ENCODE data around the gene FGF12.

Gene FGF12

GRCh38 chr3:192449036-192449435 lies 278.3 kb downstream of the FGF12 start:
- H3K27ac ChIP-seq (ENCODE audit: low read depth, low read length): no peak overlapping the region
- H3K4me3 ChIP-seq (ENCODE audit: low read depth, low read length): no peak overlapping the region
- no peak overlapping the region for H2AFZ ChIP-seq (ENCODE audit: low read length, unreplicated experiment)
- H3K36me3 ChIP-seq (ENCODE audit: insufficient read depth, low read length): no peaks in the 10 kb centered on the region
- peaks cover 51% of the 10 kb centered on the region for H3K27me3 ChIP-seq (ENCODE audit: insufficient read depth, low read length)
- H3K4me1 ChIP-seq (ENCODE audit: control insufficient read depth, insufficient read depth, low read length, unreplicated experiment): no peaks in the 10 kb centered on the region
- H3K79me2 ChIP-seq (ENCODE audit: control insufficient read depth, insufficient read depth, low read length, unreplicated experiment): no peaks in the 10 kb centered on the region

GRCh38 chr3:192445770-192446644 lies 281.3 kb downstream of the FGF12 start:
- Histone ChIP-seq H3K27ac (ENCODE audit: low read depth, low read length) (no peak overlapping the region), H3K4me3 (ENCODE audit: low read depth, low read length) (no peak overlapping the region), H3K36me3 (ENCODE audit: insufficient read depth, low read length) (no peaks in the 10 kb centered on the region), H3K27me3 (ENCODE audit: insufficient read depth, low read length) (peaks cover 52% of the 10 kb centered on the region), H2AFZ (ENCODE audit: low read length, unreplicated experiment) (no peak overlapping the region), H3K79me2 (ENCODE audit: control insufficient read depth, insufficient read depth, low read length, unreplicated experiment) (no peaks in the 10 kb centered on the region), H3K4me1 (ENCODE audit: control insufficient read depth, insufficient read depth, low read length, unreplicated experiment) (no peaks in the 10 kb centered on the region)

- H2AFZ ChIP-seq (ENCODE audit: low read length, unreplicated experiment): no peak overlapping the region
- no peaks in the 10 kb centered on the region for H3K79me2 ChIP-seq (ENCODE audit: control insufficient read depth, insufficient read depth, low read length, unreplicated experiment)
- H3K27ac ChIP-seq (ENCODE audit: low read depth, low read length): no peak overlapping the region
- no peak overlapping the region for H3K4me3 ChIP-seq (ENCODE audit: low read depth, low read length)
- peaks cover 49% of the 10 kb centered on the region for H3K27me3 ChIP-seq (ENCODE audit: insufficient read depth, low read length)
- no peaks in the 10 kb centered on the region for H3K36me3 ChIP-seq (ENCODE audit: insufficient read depth, low read length)
- no peaks in the 10 kb centered on the region for H3K4me1 ChIP-seq (ENCODE audit: control insufficient read depth, insufficient read depth, low read length, unreplicated experiment)
Measured at GRCh38 chr3:192444791-192445106, 282.6 kb downstream of the FGF12 start.

DNA sequence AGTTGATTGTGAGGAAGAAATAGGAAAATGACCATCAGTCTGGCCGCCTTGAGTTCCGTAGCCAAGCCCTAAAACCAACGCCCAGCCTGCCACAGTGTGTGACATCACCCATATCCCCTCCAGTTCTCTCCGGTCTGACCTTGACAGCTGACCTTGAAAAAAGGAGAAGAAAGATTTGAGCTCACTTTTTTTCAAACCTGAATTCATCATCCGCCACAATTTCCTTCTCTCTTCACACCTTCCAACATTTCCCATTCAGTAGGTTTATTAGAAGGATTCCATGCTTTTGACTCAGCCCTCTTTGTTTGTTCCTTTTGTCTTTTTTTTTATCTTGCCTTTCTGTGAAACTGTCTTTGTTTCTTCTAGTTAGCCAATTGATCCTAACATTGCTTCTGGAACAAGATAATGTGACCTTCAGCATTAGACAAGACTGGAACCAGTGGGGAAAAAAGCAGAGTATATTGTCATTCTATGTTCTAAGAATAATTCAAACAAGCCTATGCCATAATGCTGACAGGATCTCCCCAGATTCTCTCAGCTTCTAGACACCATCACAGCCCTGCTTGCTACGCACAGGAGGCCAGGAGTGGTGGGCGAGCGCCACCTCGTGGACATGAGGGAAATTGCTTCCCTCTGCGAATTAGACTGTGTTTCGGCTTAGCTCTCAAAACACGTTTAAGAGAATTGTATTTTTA lies 283.1 kb downstream of the FGF12 start:
- Histone ChIP-seq H3K27me3 (ENCODE audit: insufficient read depth, low read length) (peaks cover 47% of the 10 kb centered on the region), H2AFZ (ENCODE audit: low read length, unreplicated experiment) (no peak overlapping the region), H3K79me2 (ENCODE audit: control insufficient read depth, insufficient read depth, low read length, unreplicated experiment) (no peaks in the 10 kb centered on the region), H3K36me3 (ENCODE audit: insufficient read depth, low read length) (no peaks in the 10 kb centered on the region), H3K4me1 (ENCODE audit: control insufficient read depth, insufficient read depth, low read length, unreplicated experiment) (no peaks in the 10 kb centered on the region), H3K27ac (ENCODE audit: low read depth, low read length) (no peak overlapping the region), H3K4me3 (ENCODE audit: low read depth, low read length) (no peak overlapping the region)

DNA sequence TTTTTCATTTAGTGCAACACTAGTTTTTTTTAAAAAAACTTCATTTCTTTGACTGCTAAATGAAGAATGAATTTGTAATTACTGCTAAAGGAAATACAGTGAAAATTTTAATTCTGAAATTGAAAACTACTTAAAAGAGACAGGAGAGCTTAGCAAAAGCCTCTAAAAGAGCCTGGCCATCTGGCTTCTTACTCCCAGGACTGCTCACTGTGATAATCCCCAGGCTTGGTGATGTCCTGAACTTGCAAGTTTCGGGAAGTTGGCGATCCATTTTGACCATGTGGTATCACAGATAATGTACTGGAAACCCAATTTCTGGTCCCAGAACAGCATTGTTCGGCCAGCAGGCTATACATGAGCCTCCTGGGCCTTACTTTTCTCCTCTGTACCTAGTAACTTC lies 292.1 kb downstream of the FGF12 start:
- Histone ChIP-seq H3K79me2 (ENCODE audit: control insufficient read depth, insufficient read depth, low read length, unreplicated experiment) (no peaks in the 10 kb centered on the region), H3K36me3 (ENCODE audit: insufficient read depth, low read length) (no peaks in the 10 kb centered on the region), H3K4me3 (ENCODE audit: low read depth, low read length) (no peak overlapping the region), H2AFZ (ENCODE audit: low read length, unreplicated experiment) (no peak overlapping the region), H3K4me1 (ENCODE audit: control insufficient read depth, insufficient read depth, low read length, unreplicated experiment) (no peaks in the 10 kb centered on the region), H3K27ac (ENCODE audit: low read depth, low read length) (no peak overlapping the region), H3K27me3 (ENCODE audit: insufficient read depth, low read length) (peaks cover 22% of the 10 kb centered on the region; the same call in 1 of the 2 replicates)

DNA sequence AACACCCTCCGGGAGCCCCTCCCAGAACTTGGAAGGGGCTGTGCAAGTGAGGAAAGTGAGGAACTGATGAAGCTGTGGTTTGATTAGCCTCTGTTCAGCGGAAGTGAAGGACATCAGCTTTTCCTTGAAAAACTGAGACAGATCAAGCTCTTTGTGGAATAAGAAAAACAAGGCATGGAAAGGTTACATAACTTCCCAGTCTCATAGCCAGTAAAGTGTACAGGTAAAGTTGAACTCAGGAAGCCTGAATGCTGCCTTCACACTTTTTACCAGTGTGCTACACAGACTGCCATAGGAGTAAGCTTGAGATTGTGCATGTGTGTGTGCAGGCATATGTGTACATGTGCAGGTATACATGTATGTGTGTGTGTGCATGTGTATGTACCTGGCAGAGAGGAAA lies 293.2 kb downstream of the FGF12 start:
- H3K27me3 ChIP-seq (ENCODE audit: insufficient read depth, low read length): peaks cover 22% of the 10 kb centered on the region; the same call in 1 of the 2 replicates
- no peaks in the 10 kb centered on the region for H3K4me1 ChIP-seq (ENCODE audit: control insufficient read depth, insufficient read depth, low read length, unreplicated experiment)
- no peak overlapping the region for H2AFZ ChIP-seq (ENCODE audit: low read length, unreplicated experiment)
- H3K79me2 ChIP-seq (ENCODE audit: control insufficient read depth, insufficient read depth, low read length, unreplicated experiment): no peaks in the 10 kb centered on the region
- H3K27ac ChIP-seq (ENCODE audit: low read depth, low read length): no peak overlapping the region
- H3K36me3 ChIP-seq (ENCODE audit: insufficient read depth, low read length): no peaks in the 10 kb centered on the region
- no peak overlapping the region for H3K4me3 ChIP-seq (ENCODE audit: low read depth, low read length)

DNA sequence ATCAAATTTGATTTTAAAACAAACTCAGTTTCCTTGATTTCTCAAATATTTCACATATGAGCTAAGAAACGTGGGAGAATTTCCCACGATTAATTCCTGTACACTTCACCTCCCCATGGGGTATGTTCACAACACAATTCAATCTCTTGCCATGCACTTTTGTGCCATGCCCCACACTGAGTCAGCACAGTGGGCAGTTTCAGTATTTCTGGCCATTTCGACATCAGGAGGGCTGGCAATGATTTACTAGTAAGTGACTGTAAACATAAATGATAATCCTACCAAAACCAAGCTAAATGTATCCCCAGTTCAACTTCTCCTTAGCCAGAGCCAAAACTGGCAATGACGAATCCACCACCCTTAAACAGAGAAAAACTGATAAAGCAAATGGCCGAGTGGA lies 293.6 kb downstream of the FGF12 start:
- H3K36me3 ChIP-seq (ENCODE audit: insufficient read depth, low read length): no peaks in the 10 kb centered on the region
- H3K4me1 ChIP-seq (ENCODE audit: control insufficient read depth, insufficient read depth, low read length, unreplicated experiment): no peaks in the 10 kb centered on the region
- H3K79me2 ChIP-seq (ENCODE audit: control insufficient read depth, insufficient read depth, low read length, unreplicated experiment): no peaks in the 10 kb centered on the region
- peaks cover 21% of the 10 kb centered on the region; the same call in 1 of the 2 replicates for H3K27me3 ChIP-seq (ENCODE audit: insufficient read depth, low read length)
- no peak overlapping the region for H3K27ac ChIP-seq (ENCODE audit: low read depth, low read length)
- H2AFZ ChIP-seq (ENCODE audit: low read length, unreplicated experiment): no peak overlapping the region
- no peak overlapping the region for H3K4me3 ChIP-seq (ENCODE audit: low read depth, low read length)

DNA sequence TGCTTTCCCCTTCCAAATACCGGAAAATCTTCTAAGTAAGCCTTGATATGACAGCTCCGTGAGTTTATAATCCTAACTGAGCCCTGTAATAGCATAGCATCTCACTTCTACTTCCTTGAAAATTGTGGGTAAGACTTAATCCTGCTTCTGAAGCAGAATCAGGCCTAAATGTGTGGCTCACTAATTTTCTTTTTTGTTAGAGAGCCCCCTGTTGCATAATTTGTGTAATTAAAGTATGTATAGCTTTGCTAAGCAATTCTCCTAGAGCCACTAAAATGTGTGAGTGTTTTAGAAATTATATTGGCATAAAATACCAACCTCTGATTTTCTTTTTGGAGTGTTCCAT lies 304.4 kb downstream of the FGF12 start:
- no peaks in the 10 kb centered on the region for H3K79me2 ChIP-seq (ENCODE audit: control insufficient read depth, insufficient read depth, low read length, unreplicated experiment)
- peaks cover 3% of the 10 kb centered on the region for H3K4me1 ChIP-seq (ENCODE audit: control insufficient read depth, insufficient read depth, low read length, unreplicated experiment)
- no peaks in the 10 kb centered on the region for H3K36me3 ChIP-seq (ENCODE audit: insufficient read depth, low read length)
- H3K27ac ChIP-seq (ENCODE audit: low read depth, low read length): no peak overlapping the region
- H3K4me3 ChIP-seq (ENCODE audit: low read depth, low read length): no peak overlapping the region
- no peak overlapping the region for H2AFZ ChIP-seq (ENCODE audit: low read length, unreplicated experiment)
- no peaks in the 10 kb centered on the region for H3K27me3 ChIP-seq (ENCODE audit: insufficient read depth, low read length)

- Histone ChIP-seq H3K4me1 (ENCODE audit: control insufficient read depth, insufficient read depth, low read length, unreplicated experiment) (peaks cover 3% of the 10 kb centered on the region), H3K4me3 (ENCODE audit: low read depth, low read length) (no peak overlapping the region), H3K79me2 (ENCODE audit: control insufficient read depth, insufficient read depth, low read length, unreplicated experiment) (no peaks in the 10 kb centered on the region), H3K36me3 (ENCODE audit: insufficient read depth, low read length) (no peaks in the 10 kb centered on the region), H3K27ac (ENCODE audit: low read depth, low read length) (no peak overlapping the region), H3K27me3 (ENCODE audit: insufficient read depth, low read length) (no peaks in the 10 kb centered on the region), H2AFZ (ENCODE audit: low read length, unreplicated experiment) (no peak overlapping the region)
Measured at GRCh38 chr3:192422321-192422996, 304.9 kb downstream of the FGF12 start.

GRCh38 chr3:192419312-192419711 lies 308.0 kb downstream of the FGF12 start:
- no peak overlapping the region for H3K27ac ChIP-seq (ENCODE audit: low read depth, low read length)
- peaks cover 3% of the 10 kb centered on the region for H3K4me1 ChIP-seq (ENCODE audit: control insufficient read depth, insufficient read depth, low read length, unreplicated experiment)
- H2AFZ ChIP-seq (ENCODE audit: low read length, unreplicated experiment): no peak overlapping the region
- no peaks in the 10 kb centered on the region for H3K36me3 ChIP-seq (ENCODE audit: insufficient read depth, low read length)
- no peaks in the 10 kb centered on the region for H3K79me2 ChIP-seq (ENCODE audit: control insufficient read depth, insufficient read depth, low read length, unreplicated experiment)
- H3K27me3 ChIP-seq (ENCODE audit: insufficient read depth, low read length): no peaks in the 10 kb centered on the region
- no peak overlapping the region for H3K4me3 ChIP-seq (ENCODE audit: low read depth, low read length)

All from ACC112 (cell line).